HG03159 (cell line): Measurements from ENCODE around the gene EGFR.
A peak's percentile ranks its signal among the peaks of the same experiment; 100 is the strongest.

Experiments
- ATAC-seq: cut with Tn5 transposase; IDR thresholded peaks from one replicate; pipeline ENCODE4 v1.9.1; 2021; ENCODE audit warnings: mild to moderate bottlenecking, moderate library complexity; ENCODE audit not compliant: unreplicated experiment

Gene EGFR

DNA sequence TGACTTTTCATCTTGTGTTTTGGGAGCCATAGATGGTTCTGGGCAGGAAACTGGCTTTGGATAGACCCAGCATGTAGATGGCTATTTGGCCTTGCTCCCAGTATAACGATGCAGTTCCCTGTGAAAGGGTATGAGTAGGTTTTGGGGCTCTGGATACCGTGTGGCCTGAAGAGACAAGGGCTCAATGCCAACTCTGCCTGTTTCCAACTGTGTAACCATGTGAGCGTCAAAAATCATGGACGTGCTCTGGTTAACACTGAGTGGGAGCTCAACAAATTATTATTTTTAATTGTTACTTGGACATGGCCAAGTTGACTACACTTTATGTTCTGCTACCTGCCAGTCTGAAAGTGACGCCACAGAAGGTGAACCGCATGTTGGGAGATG is 41.8 kb downstream of the EGFR start:
- no peak for ATAC-seq

DNA sequence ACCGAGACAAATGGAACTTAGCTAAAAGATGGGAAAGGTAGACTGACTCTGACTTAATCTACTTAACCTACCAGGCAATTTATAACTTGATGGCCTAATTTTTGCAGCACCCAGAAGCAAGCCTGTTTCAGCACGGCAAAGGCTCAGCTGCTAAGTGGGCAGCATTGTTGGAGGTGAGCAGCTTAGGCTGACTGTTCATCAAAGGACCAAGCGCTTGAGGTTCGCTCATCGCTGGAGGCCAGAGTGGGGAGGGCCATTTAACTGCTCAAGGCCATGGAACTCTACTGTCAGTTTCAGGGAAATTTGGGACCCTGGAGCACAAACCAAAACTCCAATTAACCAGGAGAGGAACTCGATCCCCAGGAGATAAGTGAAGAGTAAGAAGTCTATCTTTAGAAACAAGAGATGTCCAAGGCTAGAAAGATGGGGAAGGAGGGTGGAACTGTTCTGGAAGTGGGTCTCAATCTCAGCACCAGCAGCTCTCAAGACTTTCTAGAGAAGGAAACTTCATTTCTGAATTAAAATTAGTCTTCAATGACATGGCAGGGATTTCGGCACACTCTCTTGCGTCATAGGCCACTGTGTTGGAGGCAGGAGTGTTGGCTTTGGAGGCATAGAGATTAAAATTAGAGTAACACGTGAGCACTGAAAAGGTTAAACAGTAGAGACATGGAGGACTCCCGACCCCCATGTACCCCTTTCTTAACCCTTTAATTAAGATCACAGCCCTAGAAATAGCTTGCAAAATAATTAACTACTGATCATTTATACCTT is 43.1 kb downstream of the EGFR start:
- no peak for ATAC-seq

DNA sequence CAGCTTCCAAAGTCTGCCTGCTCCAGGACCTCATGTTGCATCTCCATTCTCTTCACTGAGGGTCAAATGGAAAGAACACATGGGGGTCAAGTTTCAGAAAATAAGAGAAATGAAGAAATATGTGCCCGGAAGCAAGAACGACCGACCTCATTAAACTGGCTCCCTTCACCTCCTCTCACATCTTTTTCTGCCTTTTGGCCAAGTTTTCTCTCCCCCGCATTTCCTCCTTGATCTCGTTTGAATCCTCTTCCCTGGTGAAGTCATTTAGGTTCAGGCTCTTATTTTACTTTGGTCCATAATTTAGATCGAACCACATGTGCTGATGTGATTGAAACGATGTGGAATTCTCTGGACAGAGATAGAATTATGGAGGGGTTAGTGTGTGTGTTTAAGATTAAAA is 44.2 kb downstream of the EGFR start:
- ATAC-seq: no peak

DNA sequence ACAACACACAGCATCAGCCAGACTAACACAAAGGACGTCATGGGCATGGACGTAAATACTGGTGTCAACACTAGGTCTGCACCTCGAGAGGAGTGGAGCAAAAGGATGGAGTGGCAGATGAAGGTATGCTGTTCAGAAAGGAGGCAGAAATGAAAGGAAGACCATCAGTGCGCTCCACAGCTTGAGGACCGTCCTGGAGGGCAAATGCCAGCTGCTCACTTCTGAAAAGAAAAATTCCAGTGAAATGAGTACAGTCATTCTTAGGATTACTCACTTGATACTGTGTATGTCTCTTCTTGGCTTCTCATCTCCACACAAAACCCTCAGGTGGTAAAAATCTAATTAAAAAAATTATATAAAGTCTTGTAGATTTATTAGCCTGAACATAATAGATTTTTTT is 44.8 kb downstream of the EGFR start:
- ATAC-seq: no peak

DNA sequence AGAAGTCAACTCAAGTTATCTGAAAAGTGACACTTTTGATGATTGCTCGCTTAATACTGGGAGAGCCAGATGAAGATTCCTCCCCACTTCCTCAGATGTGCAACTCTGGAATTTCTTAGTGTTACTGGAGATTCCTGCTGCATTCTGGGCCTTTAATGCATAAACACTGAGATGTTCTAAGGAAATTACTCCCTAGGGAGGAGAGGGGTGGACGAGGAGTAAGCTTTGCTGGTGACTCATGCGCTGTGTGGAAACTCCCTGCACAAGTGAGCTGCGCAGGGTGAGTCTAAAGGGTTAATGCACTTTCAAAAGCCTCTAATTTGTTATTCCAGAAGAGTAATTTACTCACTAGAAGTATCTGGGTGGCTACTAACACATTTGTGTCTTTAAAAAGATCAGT is 46.3 kb downstream of the EGFR start:
- ATAC-seq: peak; percentile 58

DNA sequence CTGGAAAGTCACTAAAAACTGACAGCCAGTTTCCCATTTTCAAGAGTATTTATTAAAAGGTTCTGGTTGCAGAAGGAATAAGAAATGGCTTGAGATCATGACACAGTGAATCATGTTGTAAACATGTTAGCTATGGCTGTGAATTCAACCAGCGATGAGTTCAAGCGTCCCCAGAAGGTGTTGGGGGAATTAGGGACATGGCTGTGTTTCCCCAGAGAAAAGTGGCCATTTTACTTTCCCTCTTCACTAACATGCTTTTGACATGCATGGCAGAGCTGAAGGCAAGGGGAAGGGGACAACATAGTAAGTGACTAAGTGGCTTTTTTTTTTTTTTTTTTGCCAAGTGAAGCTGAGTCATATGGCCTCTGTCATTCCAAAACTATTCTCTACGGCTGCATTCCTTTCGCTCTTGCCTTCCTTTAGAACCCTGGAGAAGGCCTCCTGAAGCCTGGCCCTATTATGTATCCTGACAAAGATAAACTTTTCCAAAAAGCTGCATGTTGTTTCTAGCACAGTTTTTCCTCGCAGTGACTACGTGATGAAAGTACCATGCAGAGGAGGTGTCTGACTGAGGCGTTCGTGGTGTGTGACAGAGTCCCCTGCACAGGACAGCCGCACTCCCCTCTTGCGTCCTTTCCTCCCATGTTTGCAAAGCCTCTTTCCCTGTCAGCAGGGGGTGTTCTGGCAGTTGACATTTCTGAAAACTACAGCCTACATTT is 46.9 kb downstream of the EGFR start:
- no peak for ATAC-seq

DNA sequence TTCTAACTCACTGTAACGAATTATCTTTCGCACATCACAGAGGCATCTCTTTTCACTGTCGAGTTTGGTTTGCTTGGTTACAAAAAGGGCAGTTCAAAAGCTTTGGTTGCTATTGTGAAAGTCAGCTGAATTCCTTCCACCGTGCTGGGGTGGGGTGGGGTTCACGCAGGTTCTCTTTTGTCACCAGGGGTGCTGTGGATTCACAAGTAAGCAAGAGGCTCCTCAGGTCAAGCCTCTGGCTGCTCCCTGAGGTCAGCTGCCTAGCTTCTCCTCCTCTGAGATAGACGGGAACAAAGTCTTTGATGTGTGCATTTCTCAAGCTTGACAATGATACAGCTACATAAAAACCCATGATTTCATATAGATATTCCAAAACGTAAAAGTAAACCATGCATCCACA is 47.7 kb downstream of the EGFR start:
- no peak for ATAC-seq

DNA sequence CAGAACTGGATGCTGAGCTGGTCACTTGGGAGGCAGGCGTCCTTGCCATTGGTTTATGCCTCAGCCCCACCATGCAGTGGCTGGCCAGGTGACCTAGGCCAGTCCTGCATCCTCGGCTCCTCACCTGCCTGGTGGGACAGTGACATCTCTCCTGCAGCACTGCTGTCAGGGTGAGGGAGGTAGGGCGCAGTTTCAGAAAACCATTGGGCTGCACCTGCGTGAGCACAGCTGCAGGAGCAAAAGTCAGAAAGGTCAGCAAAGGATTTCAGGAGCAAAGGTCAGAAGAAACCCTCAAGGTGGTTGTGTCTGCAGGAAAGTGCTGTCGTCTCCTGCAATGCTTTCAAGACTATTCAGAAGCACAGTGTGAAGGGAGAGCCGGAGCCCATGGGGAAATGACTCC is 48.1 kb downstream of the EGFR start:
- ATAC-seq: no peak

DNA sequence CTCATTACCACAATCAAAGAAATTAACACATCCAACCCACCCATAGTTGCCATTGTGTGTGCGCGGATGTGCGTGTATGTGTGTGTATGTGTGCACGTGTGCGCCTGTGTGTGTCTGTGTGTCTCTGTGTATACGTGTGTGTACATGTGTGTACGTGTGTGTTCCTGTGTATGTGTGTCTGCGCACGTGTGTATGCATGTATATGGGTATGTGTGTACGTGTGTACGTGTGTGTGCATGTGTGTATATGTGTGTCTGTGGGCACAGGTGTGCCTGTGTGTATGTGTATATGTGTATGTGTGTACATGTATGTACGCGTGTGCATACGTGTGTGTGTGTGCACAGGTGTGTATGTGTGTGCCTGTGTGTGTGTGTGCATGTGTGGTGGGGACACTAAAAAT is 48.9 kb downstream of the EGFR start:
- ATAC-seq: no peak

DNA sequence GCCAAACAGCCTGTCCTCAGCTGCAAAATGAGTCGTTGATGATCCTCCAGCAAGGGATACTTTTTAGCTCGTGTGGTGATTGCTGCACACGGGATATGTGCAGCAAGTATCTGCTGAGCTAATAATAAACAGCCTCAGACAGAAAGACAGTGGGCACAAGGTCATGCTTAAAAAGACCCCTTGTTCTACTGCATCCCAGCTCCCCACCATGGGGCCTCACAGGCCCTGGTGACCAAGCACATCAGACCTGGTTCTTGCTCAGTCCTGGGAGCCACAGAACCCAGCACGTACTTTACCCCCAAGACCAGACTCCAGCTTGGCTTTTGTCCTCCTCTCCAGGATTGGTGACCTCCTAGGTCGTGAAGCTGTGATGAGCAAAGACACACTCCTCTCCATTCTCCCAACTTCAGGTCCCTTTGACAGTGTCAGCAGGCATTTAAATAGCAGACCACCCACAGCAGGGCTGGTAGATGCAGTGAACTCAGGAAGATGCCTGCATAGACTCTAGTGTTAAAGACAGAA is 50.5 kb downstream of the EGFR start:
- ATAC-seq: no peak

DNA sequence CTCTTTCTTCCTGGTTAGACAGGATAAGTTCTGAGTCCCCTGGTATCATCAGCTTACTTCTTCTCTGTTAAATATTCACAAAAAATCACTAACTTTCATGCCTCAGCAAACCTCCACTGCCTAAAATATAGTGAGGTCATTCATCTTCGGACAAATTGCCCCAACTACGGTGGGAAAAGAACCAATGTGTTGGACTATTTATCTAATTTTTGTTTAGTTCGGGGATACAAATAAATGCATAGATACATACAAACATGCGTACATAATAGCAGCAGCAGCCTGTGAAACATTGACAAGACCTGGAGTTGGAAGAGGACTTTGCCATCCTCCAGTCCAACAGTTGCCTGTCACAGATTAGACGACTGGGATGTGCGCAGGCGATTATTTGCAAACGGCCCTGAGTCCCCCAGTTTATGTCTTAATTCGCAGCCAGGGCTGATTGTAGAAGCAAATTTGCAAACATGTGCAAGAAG is 51.5 kb downstream of the EGFR start:
- ATAC-seq: no peak

DNA sequence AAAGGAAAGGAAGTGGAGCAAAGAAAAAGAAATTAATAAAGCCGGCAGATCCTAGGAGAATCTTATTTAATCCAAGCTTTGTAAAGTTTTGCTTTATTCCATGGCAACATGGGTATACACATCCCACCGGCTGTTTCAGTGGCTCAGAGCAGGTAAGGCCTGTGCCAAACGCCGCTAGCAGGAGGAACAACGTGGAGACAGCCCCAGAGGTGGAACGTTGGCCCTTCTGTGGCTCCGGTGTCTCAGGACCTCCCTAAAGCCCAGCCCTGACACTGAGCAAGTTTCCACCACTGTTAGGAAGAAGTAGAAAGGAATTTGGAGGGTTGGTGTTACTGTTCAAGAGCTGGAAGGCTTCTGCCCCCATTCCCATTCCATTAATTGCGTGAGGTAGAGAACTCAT is 52.0 kb downstream of the EGFR start:
- no peak for ATAC-seq

DNA sequence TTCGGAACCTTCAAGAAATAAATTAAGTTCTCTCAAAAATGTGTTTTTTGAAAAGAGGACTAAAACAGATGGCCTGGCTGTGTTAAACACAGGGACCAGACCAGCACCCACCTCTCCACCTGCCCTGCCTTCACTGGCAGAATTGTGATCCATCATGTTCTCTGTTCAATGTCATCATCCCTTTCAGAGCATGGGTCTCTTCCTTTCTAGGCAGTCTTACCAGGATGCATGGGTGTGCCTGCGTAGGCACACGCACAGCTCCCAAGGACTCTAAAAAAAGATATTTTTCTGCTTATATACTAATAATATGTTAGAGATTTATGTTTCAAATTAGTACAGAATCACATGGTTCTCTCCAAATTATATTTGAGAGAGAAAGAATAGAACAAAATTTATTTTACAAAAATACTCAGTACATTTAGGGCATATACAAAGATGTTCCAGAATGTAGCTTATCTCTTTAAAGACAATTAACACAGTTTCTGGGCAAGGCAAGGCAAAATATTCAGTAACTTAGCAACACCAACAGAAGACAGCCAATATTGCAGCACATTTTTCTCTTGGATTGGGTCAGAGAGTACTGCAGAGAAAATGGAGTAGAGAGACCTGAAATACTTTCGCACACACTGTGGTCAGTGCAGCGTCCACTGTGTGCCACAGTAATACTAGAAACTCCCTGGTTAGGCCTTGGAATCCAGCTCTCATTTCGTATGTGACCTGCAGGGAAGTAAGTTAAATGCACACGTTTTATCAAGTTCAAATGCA is 52.8 kb downstream of the EGFR start:
- ATAC-seq: no peak

DNA sequence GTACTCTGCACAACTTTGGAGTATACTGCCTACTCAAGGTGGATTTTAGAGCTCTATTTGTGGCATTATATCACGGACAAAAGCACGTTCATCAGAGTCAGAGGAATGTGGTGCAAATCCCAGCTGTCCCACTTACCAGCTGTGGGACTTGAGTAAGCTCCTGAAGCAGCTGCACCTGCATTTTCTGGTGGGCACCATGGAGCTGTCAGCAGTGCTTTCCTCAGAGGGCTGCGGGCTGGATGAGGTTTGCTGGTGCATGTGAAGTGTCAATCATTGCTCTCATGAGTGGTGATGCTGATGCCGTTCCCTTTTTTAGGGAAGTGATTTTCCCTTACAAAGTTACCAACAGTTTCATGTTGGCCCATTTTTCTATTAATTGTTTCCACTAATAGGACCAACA is 53.4 kb downstream of the EGFR start:
- ATAC-seq: no peak

DNA sequence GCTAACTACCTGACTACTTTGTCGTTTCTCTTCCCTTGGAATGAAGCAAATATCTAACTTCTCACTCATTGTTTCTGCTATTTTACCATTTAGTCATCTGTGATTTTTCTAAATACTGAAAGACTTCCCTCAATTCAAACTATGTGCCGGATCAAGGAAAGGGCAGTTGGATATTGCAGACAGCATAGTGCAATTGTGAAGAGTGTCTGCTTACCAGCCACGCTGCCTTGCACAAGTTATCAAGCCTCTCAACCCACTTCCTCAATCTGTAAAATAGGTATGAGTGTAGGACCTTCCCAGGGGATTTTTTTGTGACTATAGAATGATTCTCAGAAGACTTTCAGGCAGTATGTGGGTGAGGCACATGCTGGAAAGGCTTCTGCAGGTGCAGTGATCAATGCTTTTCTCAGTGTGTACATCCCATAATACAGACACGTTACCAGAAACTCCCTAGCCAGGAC is 54.3 kb downstream of the EGFR start:
- peak; percentile 53 for ATAC-seq

DNA sequence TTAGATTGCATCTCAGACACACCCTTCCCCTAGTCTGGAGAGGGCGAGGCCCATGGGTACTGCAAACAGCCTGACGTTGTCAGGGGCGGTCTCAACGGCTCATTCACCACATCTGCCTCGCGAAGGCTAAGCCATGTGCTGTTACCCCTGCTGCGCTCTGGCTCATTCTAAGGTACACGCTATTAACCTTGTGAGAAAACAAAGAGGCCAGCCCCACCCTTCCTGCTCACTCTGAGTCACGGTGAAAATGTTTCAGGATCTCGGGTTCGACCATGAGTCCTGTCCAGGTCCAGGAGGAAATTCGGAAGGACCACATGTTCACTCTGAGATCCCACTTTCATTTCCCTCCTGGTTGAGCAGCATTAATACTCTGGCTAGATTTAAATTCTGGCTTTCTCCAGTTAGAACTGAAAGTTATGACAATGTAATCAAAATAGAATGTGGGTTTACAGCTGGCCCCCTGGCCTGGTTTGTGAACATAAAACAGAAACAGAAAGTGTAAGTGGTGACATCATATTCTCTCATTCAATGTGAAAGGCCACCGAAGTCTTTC is 55.2 kb downstream of the EGFR start:
- ATAC-seq: peak; percentile 86

DNA sequence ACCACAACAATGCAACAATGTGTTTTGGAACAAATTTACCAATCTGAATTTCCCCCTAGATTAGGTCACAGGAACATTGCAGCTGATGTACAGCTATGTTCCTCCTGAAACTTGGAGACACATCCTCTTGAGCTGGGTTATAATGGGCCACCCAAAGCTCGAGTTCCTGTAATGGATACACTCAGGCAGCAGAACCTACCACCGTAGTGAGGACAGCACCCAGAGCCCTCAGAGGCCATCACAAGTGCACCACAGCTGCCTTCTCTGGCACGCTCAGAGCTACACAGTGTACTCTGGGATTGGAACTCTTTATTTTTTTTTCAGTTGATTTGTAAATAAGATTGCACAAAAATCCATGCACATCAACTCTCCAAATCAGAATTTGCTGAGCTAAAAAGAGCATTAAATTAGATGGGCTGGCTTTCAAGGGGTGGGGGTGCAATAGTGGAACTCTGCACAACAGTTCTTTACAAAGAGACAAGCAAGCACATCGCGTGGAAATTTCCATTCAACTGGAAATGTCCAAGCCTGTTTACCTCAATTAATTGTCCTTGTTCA is 56.7 kb downstream of the EGFR start:
- ATAC-seq: no peak

DNA sequence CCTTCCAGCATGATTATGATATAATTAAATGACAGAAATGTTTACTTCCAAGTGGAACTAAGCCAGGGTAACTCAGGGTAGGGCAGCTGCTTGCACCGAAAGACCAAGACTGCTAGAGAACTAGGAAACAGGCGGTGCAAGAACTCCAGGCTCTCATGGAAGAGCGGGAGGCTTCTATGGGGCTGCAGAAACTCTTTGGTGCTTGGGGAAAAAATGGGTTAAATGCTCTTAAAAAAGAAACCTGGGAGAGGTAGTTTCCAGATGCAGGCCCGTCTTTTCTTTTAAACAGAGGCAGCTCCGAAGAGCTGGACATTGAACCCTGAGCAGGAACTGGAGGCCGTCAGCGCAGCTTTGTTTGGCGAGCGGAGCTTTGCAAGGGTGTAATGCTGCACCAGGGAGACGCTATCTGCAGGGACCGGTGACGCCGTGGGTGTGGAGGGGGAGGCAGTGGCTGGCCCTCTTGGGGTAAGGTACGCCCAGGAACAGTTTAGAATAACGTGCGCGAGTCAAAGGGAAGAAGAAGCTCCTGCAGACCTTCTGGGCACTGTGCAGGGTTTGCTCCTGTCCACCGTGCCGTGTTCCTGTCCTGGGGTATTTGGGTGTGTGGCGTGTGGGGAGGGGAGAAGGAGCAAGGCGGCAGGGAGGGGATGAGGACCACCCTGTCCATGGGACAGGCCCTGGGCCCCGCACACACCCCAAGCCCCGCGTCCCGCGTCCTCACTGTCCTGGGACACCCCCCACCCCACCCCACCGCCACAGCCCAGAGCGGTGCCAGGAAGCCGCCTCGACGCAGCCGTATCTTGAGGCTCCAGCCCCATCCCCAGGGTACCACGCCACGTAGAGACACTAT is 59.0 kb downstream of the EGFR start:
- ATAC-seq: no peak

DNA sequence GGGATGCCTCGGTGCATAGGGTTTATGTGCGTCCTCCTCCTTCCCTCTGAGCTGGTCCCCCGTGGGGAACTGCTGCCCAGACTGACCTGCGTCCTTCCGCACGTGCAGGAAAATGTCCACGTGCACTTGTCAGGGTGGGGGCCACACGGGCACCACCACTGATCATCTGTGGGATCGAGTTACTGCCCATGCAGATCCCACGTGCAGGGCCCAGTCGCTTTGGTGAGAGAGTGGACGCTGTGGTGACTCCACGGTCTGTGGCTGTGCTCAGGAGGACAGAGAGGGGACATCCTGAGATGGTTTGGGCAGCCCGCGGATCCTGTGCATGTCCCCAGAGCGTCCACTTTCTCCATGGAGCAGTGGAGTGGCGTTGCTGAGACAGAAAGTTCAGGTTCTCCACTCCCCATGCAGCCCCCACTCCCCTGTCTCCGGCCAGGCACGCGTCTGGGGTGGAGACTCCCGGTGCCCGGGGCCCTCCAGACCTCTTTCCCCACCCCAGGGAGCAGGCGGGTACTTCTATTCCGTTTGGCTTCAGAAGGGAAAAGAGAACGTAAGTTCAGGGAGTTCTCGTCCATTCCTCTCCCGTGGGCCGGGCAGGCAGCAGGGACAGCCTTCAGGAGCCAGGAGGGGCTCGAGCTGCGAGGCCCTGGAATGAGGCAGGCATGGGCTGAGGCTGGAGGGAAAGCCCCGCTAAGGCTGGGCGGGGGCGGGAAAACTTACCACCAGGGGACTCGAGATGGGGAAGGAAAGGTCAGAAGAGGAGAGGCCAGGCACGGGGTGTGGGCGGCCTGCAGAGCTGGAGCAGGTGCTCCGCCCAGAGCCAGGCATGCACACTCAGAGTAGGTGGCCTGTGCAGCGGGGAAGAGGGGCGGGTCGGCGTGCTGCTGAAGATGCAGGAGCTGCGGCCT is 59.9 kb downstream of the EGFR start:
- no peak for ATAC-seq
